ENCODE measurements around the gene PSD2.

Gene PSD2

GRCh38 chr5:139760066-139761056, 35.2 kb upstream of the PSD2 start:
- no peak overlapping the region for H3K4me3 Mint-ChIP-seq
- H3K9me3 Mint-ChIP-seq = no peaks in the 10 kb centered on the region
- H3K4me1 Mint-ChIP-seq = peaks cover 47% of the 10 kb centered on the region
- DNase-seq (no peak), ATAC-seq (no peak)
- H3K27me3 Mint-ChIP-seq = peaks cover 85% of the 10 kb centered on the region
- H3K27ac Mint-ChIP-seq = peak overlapping the region in 1 of 2 donors; percentile 69

- Mint-ChIP-seq H3K27me3 (peaks cover 85% of the 10 kb centered on the region), H3K9me3 (no peaks in the 10 kb centered on the region), H3K4me3 (no peak overlapping the region), H3K27ac (no peak overlapping the region), H3K4me1 (peaks cover 50% of the 10 kb centered on the region)
- DNase-seq (no peak), ATAC-seq (no peak)
Observed at GRCh38 chr5:139761057-139761450, 34.6 kb upstream of the PSD2 start.

- H3K4me1 Mint-ChIP-seq = peaks cover 46% of the 10 kb centered on the region
- no peak for ATAC-seq
- H3K27ac Mint-ChIP-seq = no peak overlapping the region
- peaks cover 82% of the 10 kb centered on the region for H3K27me3 Mint-ChIP-seq
- H3K4me3 Mint-ChIP-seq = no peak overlapping the region
- no peak for DNase-seq
- H3K9me3 Mint-ChIP-seq = no peaks in the 10 kb centered on the region
Observed at GRCh38 chr5:139761501-139761900, 34.1 kb upstream of the PSD2 start.

- peaks cover 70% of the 10 kb centered on the region for H3K27me3 Mint-ChIP-seq
- H3K9me3 Mint-ChIP-seq = no peaks in the 10 kb centered on the region
- no peak for ATAC-seq
- H3K27ac Mint-ChIP-seq = no peak overlapping the region
- no peak for DNase-seq
- no peak overlapping the region for H3K4me3 Mint-ChIP-seq
- peaks cover 40% of the 10 kb centered on the region for H3K4me1 Mint-ChIP-seq
Observed at GRCh38 chr5:139762615-139763170, 32.9 kb upstream of the PSD2 start.

- DNase-seq (no peak), ATAC-seq (no peak)
- Mint-ChIP-seq H3K27me3 (peaks cover 63% of the 10 kb centered on the region), H3K9me3 (no peaks in the 10 kb centered on the region), H3K4me1 (peaks cover 32% of the 10 kb centered on the region), H3K4me3 (no peak overlapping the region), H3K27ac (no peak overlapping the region)
Observed at GRCh38 chr5:139763280-139763929, 32.2 kb upstream of the PSD2 start.

- H3K4me3 Mint-ChIP-seq = no peak overlapping the region
- ATAC-seq = no peak
- peaks cover 55% of the 10 kb centered on the region for H3K27me3 Mint-ChIP-seq
- no peak for DNase-seq
- peaks cover 25% of the 10 kb centered on the region for H3K4me1 Mint-ChIP-seq
- H3K27ac Mint-ChIP-seq = no peak overlapping the region
- no peaks in the 10 kb centered on the region for H3K9me3 Mint-ChIP-seq
Observed at GRCh38 chr5:139763930-139764791, 31.4 kb upstream of the PSD2 start.

- H3K4me3 Mint-ChIP-seq = peak overlapping the region; percentile 72 to 78
Observed at GRCh38 chr5:139764886-139765408, 30.7 kb upstream of the PSD2 start.

GRCh38 chr5:139765409-139766217, 30.0 kb upstream of the PSD2 start:
- DNase-seq (peak; percentile 81 to 82), ATAC-seq (peak; percentile 87)
- Mint-ChIP-seq H3K27ac (peak overlapping the region in 1 of 2 donors; percentile 55), H3K4me3 (peak overlapping the region; percentile 72 to 78), H3K4me1 (peaks cover 20% of the 10 kb centered on the region), H3K9me3 (no peaks in the 10 kb centered on the region), H3K27me3 (peaks cover 46% of the 10 kb centered on the region)

More at GRCh38 chr5:139764886-139765408, 30.7 kb upstream of the PSD2 start:
- Mint-ChIP-seq H3K4me1 (peaks cover 25% of the 10 kb centered on the region), H3K9me3 (no peaks in the 10 kb centered on the region), H3K27me3 (peaks cover 48% of the 10 kb centered on the region), H3K27ac (no peak overlapping the region)
- ATAC-seq (no peak), DNase-seq (no peak)

- Mint-ChIP-seq H3K27ac (no peak overlapping the region), H3K27me3 (peaks cover 30% of the 10 kb centered on the region), H3K4me1 (peaks cover 20% of the 10 kb centered on the region), H3K4me3 (no peak overlapping the region), H3K9me3 (no peaks in the 10 kb centered on the region)
- ATAC-seq (no peak), DNase-seq (no peak)
Observed at GRCh38 chr5:139767960-139768359, 27.6 kb upstream of the PSD2 start.

GRCh38 chr5:139768807-139769465, 26.7 kb upstream of the PSD2 start:
- Mint-ChIP-seq H3K4me3 (no peak overlapping the region), H3K27me3 (peaks cover 24% of the 10 kb centered on the region), H3K9me3 (no peaks in the 10 kb centered on the region), H3K4me1 (peaks cover 17% of the 10 kb centered on the region), H3K27ac (no peak overlapping the region)
- DNase-seq (no peak), ATAC-seq (no peak)

GRCh38 chr5:139769477-139769876, 26.1 kb upstream of the PSD2 start:
- H3K27me3 Mint-ChIP-seq = peaks cover 24% of the 10 kb centered on the region
- no peaks in the 10 kb centered on the region for H3K9me3 Mint-ChIP-seq
- no peak for ATAC-seq

GRCh38 chr5:139770722-139771121, 24.9 kb upstream of the PSD2 start:
- peaks cover 13% of the 10 kb centered on the region for H3K27me3 Mint-ChIP-seq
- H3K27ac Mint-ChIP-seq = no peak overlapping the region

More at GRCh38 chr5:139769477-139769876, 26.1 kb upstream of the PSD2 start:
- Mint-ChIP-seq H3K27ac (no peak overlapping the region), H3K4me1 (peaks cover 14% of the 10 kb centered on the region), H3K4me3 (no peak overlapping the region)
- no peak for DNase-seq

GRCh38 chr5:139772089-139772791, 23.4 kb upstream of the PSD2 start:
- Mint-ChIP-seq H3K9me3 (no peaks in the 10 kb centered on the region), H3K4me3 (no peak overlapping the region), H3K4me1 (peaks cover 8% of the 10 kb centered on the region), H3K27ac (no peak overlapping the region), H3K27me3 (peaks cover 9% of the 10 kb centered on the region)
- ATAC-seq (no peak), DNase-seq (no peak)

More at GRCh38 chr5:139770722-139771121, 24.9 kb upstream of the PSD2 start:
- DNase-seq (no peak), ATAC-seq (no peak)
- H3K4me1 Mint-ChIP-seq = peaks cover 12% of the 10 kb centered on the region
- no peaks in the 10 kb centered on the region for H3K9me3 Mint-ChIP-seq
- no peak overlapping the region for H3K4me3 Mint-ChIP-seq

Data from stimulated activated naive CD8-positive, alpha-beta T cell treated with anti-CD3 and anti-CD28 coated beads, Interleukin-15, amount 100 ng/mL, for 72 hours (primary cell).